Activated CD4-positive, alpha-beta memory T cell treated with anti-CD3 and anti-CD28 coated beads for 36 hours (primary cell): Measurements from ENCODE around the gene TCERG1L. TPM values are rescaled to one million over a fixed set of nuclear protein-coding genes. Genes with fewer than 3 reads are reported as not detected.
"Not testable (repeated sequence)": the region's sequence is repeated elsewhere in the genome, so short reads cannot be mapped to it uniquely, and the experiment has no call there.

Experiments
- CTCF ChIA-PET: fragments of 350-600 bp; sonication (Branson Sonifier 250); formaldehyde crosslinking; loops from one replicate; lab custom pipeline; 2021; ENCODE audit warnings: antibody characterized with exemption, inconsistent platforms; lab: Charles Lee
- POLR2A ChIA-PET: fragments of 350-600 bp; sonication (Branson Sonifier 250); formaldehyde crosslinking; loops from one replicate; lab custom pipeline; 2021; ENCODE audit warnings: antibody characterized with exemption; lab: Charles Lee
- DNase-seq: peaks from one replicate; pipeline ENCODE4 v3.0.0-alpha.2; 2020
- H3K27ac Mint-ChIP-seq: one replicate; pipeline ENCODE4 v1.8.0; 2021; ENCODE audit warnings: mixed read lengths
- H3K27me3 Mint-ChIP-seq: one replicate; pipeline ENCODE4 v1.8.0; 2021; ENCODE audit warnings: mixed read lengths
- H3K36me3 Mint-ChIP-seq: one replicate; pipeline ENCODE4 v1.8.0; 2021; ENCODE audit warnings: mixed read lengths
- H3K4me1 Mint-ChIP-seq: one replicate; pipeline ENCODE4 v1.8.0; 2021; ENCODE audit warnings: low read depth, mixed read lengths
- H3K4me3 Mint-ChIP-seq: one replicate; pipeline ENCODE4 v1.8.0; 2021; ENCODE audit warnings: mild to moderate bottlenecking, mixed read lengths
- H3K9me3 Mint-ChIP-seq: one replicate; pipeline ENCODE4 v1.8.0; 2021; ENCODE audit warnings: mixed read lengths
- intact Hi-C: fragments of 100-400 bp; cut with micrococcal nuclease; formaldehyde crosslinking; loops from one replicate; pipeline ENCODE4 v1.15.1; 2023
- total RNA-seq, 2 experiments: library from RNA; stranded (reverse); gene quantifications; one replicate each; pipeline ENCODE4 v1.2.3, GENCODE V29; 2021

Gene TCERG1L
- total RNA-seq, 2 experiments from 2014 or later: not detected

DNA sequence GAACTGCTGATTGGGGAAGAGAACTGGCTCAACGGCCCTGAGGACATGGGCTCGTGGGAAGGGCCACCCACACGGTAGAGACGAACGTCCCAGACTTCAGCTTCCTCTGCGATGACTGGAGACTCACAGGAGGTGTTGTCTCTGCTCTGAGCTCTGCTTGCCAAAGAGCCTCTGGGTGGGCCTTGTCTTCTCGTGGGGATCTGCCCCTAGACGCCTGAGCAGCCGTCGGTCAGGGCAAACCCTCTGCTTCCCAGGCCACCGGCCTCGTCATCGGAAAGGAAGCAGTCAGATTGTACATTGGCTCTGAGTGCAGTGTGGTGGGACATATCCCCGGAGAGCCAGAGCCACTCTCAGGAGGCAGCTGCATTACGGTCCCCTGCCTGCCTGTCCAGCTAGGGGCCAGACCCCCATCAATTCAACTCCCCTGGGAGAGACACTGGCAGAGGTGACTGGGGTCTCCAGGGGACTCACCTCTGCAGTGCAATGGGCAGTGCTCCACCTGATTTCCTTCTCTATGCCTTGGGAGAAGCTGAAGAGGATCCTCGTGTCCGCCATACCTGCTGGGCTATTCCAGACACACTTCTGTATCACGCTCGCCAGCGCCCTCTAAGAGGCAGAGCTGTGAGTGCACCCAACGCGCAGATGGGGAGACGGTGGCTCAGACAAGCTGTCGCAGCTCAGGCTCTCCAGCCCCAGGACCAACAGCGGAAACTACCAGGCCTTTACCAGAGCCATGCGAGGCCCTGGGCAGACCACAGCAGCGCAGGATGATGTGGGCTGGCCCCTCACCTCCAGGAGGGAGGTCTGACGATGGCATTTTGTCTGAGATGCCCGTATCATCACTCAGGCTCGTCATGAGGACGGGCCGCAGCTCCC lies 227.4 kb downstream of the TCERG1L start:
- Mint-ChIP-seq H3K4me3 (no peak overlapping the region), H3K4me1 (no peaks in the 10 kb centered on the region), H3K27ac (no peak overlapping the region), H3K36me3 (no peaks in the 10 kb centered on the region), H3K27me3 (no peaks in the 10 kb centered on the region), H3K9me3 (peaks cover 1% of the 10 kb centered on the region)
- ChIA-PET CTCF (no interaction called here), POLR2A (no interaction called here)
- no peak for DNase-seq
- intact Hi-C loops: no loop called here

DNA sequence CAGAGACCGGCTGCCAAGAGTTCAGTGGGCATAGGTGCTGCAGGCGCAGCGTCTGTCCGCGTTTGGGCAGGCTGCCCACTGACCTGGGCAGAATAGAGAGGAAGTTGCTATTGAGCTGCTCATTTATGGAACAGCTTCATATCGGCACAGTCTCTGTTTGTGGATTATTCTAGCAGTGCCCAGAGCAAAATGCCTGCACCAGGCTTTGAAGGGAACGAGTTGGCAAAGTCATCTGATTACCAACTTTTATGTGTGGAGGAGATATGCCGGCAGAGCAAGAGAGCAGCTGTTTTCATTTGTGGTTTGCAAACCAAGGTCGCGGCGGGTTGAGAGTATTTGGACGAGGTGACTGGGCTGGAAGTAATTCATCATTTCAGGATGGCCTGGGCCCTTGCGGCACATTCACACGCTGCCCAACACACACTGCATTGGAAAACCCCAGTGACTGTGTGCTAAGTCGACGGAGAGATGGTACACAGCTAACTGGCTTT lies 228.5 kb downstream of the TCERG1L start:
- Mint-ChIP-seq H3K36me3 (no peaks in the 10 kb centered on the region), H3K9me3 (no peaks in the 10 kb centered on the region), H3K4me1 (no peaks in the 10 kb centered on the region), H3K4me3 (no peak overlapping the region), H3K27me3 (no peaks in the 10 kb centered on the region), H3K27ac (no peak overlapping the region)
- CTCF ChIA-PET: no interaction called here
- intact Hi-C loops: no loop called here
- POLR2A ChIA-PET: no interaction called here
- no peak for DNase-seq

- POLR2A ChIA-PET: no interaction called here
- H3K4me3 Mint-ChIP-seq: no peak overlapping the region
Measured at GRCh38 chr10:131082201-131082850, 229.2 kb downstream of the TCERG1L start.

GRCh38 chr10:131081786-131082185 lies 229.7 kb downstream of the TCERG1L start:
- DNase-seq: no peak
- H3K36me3 Mint-ChIP-seq: no peaks in the 10 kb centered on the region
- no peaks in the 10 kb centered on the region for H3K27me3 Mint-ChIP-seq
- no peak overlapping the region for H3K4me3 Mint-ChIP-seq
- no peaks in the 10 kb centered on the region for H3K9me3 Mint-ChIP-seq
- ChIA-PET CTCF (no interaction called here), POLR2A (no interaction called here)
- intact Hi-C loops: no loop called here
- no peaks in the 10 kb centered on the region for H3K4me1 Mint-ChIP-seq
- no peak overlapping the region for H3K27ac Mint-ChIP-seq

More at GRCh38 chr10:131082201-131082850, 229.2 kb downstream of the TCERG1L start:
- H3K36me3 Mint-ChIP-seq: no peaks in the 10 kb centered on the region
- no peak overlapping the region for H3K27ac Mint-ChIP-seq
- DNase-seq: no peak
- no peaks in the 10 kb centered on the region for H3K9me3 Mint-ChIP-seq
- intact Hi-C loops: no loop called here
- CTCF ChIA-PET: no interaction called here
- no peaks in the 10 kb centered on the region for H3K27me3 Mint-ChIP-seq
- H3K4me1 Mint-ChIP-seq: no peaks in the 10 kb centered on the region

DNA sequence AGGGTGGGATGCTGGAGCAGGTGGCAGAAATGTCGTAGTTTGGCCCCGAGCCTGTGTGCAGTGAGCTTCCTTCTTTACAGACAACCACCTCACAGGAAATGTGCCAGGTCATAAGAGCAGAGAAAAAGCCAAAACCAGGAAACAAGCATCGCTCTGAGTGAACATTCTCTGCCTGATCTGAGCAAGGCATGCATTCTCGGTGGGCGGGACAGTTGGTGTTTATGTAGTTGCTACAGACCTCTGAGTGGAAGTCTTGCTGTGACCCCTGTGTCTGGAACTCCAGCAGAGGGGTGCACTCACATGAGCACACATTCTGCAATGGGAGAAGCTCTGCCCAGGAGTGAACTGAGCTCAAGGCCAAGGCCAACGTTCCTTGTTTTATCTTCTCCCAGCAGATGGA lies 230.1 kb downstream of the TCERG1L start:
- no peaks in the 10 kb centered on the region for H3K4me1 Mint-ChIP-seq
- DNase-seq: no peak

DNA sequence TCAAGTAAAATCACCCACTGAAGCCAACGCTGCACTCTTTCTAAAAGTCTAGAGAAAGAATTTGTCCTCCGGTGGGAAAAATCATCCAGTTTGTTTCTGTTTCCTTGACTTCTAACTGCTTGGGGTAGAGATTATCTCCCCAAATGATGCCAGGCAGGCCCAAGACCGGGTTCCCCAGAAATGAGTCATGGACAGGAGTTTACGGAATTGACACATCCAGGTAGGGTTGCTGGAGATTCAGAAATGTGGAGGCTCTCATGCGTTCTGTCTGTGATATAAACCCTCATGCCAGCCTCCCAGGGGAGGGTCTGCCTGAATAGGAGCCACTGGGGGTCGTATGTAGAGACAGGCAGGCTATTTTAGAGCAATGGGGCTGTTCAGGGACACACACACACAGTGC lies 230.9 kb downstream of the TCERG1L start:
- Mint-ChIP-seq H3K4me1 (no peaks in the 10 kb centered on the region), H3K4me3 (no peak overlapping the region), H3K27ac (no peak overlapping the region), H3K9me3 (no peaks in the 10 kb centered on the region), H3K27me3 (no peaks in the 10 kb centered on the region), H3K36me3 (no peaks in the 10 kb centered on the region)
- no peak for DNase-seq
- ChIA-PET POLR2A (no interaction called here), CTCF (no interaction called here)
- intact Hi-C loops: no loop called here

More for the DNA sequence above, 230.1 kb downstream of the TCERG1L start:
- CTCF ChIA-PET: no interaction called here
- Mint-ChIP-seq H3K9me3 (no peaks in the 10 kb centered on the region), H3K27me3 (no peaks in the 10 kb centered on the region), H3K27ac (no peak overlapping the region), H3K36me3 (no peaks in the 10 kb centered on the region), H3K4me3 (no peak overlapping the region)
- POLR2A ChIA-PET: no interaction called here
- intact Hi-C loops: no loop called here

GRCh38 chr10:131079314-131079713 lies 232.2 kb downstream of the TCERG1L start:
- intact Hi-C loops: no loop called here
- ChIA-PET CTCF (no interaction called here), POLR2A (no interaction called here)
- H3K27me3 Mint-ChIP-seq: no peaks in the 10 kb centered on the region
- no peaks in the 10 kb centered on the region for H3K36me3 Mint-ChIP-seq
- no peak for DNase-seq
- H3K9me3 Mint-ChIP-seq: no peaks in the 10 kb centered on the region
- no peak overlapping the region for H3K27ac Mint-ChIP-seq
- H3K4me1 Mint-ChIP-seq: no peaks in the 10 kb centered on the region
- H3K4me3 Mint-ChIP-seq: no peak overlapping the region

DNA sequence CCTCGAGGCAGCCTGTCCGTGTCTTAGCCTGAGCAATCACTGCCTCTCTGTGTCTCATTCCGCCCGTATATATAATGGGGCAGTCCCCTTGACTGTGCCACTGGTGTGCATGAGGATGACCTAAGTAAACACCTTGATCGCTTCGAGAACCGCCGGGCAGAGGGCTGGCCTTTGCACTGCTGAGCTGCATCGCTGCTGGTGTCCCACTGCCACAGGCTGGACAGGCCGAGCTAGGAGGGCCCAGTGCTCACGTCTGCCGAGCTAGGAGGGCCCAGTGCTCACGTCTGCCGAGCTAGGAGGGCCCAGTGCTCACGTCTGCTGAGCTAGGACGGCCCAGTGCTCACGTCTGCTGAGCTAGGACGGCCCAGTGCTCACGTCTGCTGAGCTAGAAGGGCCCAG lies 232.6 kb downstream of the TCERG1L start:
- H3K9me3 Mint-ChIP-seq, intact Hi-C loops, H3K36me3 Mint-ChIP-seq, H3K4me1 Mint-ChIP-seq, H3K4me3 Mint-ChIP-seq, H3K27ac Mint-ChIP-seq, POLR2A ChIA-PET, H3K27me3 Mint-ChIP-seq, DNase-seq, CTCF ChIA-PET: not testable (repeated sequence)

- intact Hi-C loops: no loop called here
- no peaks in the 10 kb centered on the region for H3K4me1 Mint-ChIP-seq
- H3K27me3 Mint-ChIP-seq: no peaks in the 10 kb centered on the region
- no peak for DNase-seq
- H3K4me3 Mint-ChIP-seq: no peak overlapping the region
- no peaks in the 10 kb centered on the region for H3K9me3 Mint-ChIP-seq
- H3K27ac Mint-ChIP-seq: no peak overlapping the region
- H3K36me3 Mint-ChIP-seq: no peaks in the 10 kb centered on the region
- ChIA-PET CTCF (no interaction called here), POLR2A (no interaction called here)
Measured at GRCh38 chr10:131078131-131078881, 233.2 kb downstream of the TCERG1L start.

- Mint-ChIP-seq H3K36me3 (no peaks in the 10 kb centered on the region), H3K4me3 (no peak overlapping the region), H3K4me1 (no peaks in the 10 kb centered on the region), H3K27ac (no peak overlapping the region), H3K27me3 (no peaks in the 10 kb centered on the region), H3K9me3 (no peaks in the 10 kb centered on the region)
- CTCF ChIA-PET: no interaction called here
- DNase-seq: no peak
- POLR2A ChIA-PET: no interaction called here
- intact Hi-C loops: no loop called here
Measured at GRCh38 chr10:131077724-131078123, 233.8 kb downstream of the TCERG1L start.

GRCh38 chr10:131077031-131077430 lies 234.5 kb downstream of the TCERG1L start:
- Mint-ChIP-seq H3K36me3 (no peaks in the 10 kb centered on the region), H3K4me3 (no peak overlapping the region), H3K4me1 (no peaks in the 10 kb centered on the region), H3K27me3 (no peaks in the 10 kb centered on the region), H3K9me3 (no peaks in the 10 kb centered on the region), H3K27ac (no peak overlapping the region)
- POLR2A ChIA-PET: no interaction called here
- DNase-seq: no peak
- CTCF ChIA-PET: no interaction called here
- intact Hi-C loops: no loop called here

DNA sequence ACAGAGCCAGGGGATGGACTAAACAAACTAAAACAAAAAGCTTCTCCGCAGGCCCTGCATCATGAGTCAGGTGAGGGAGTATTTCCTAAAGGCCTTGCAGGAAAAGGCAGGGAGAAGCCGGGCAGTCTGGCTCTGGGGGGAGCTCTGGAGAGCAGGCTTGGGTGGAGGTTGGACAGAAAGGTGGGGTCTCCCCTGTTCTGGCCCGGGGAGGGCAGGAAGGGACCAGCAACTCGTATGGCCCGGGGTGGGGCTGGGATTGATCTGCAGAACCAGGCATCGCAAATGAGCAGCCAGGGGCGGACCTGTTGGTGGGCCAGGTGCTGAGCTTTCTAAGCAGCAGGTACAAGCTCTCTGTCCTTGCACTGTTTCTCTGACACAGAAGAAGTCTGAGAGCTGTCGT lies 235.2 kb downstream of the TCERG1L start:
- no peaks in the 10 kb centered on the region for H3K4me1 Mint-ChIP-seq
- H3K4me3 Mint-ChIP-seq: no peak overlapping the region
- H3K36me3 Mint-ChIP-seq: no peaks in the 10 kb centered on the region
- POLR2A ChIA-PET: no interaction called here
- DNase-seq: no peak
- CTCF ChIA-PET: no interaction called here
- intact Hi-C loops: no loop called here
- no peak overlapping the region for H3K27ac Mint-ChIP-seq
- H3K27me3 Mint-ChIP-seq: no peaks in the 10 kb centered on the region
- peaks cover under 1% of the 10 kb centered on the region for H3K9me3 Mint-ChIP-seq
